GM12891 (cell line): ENCODE data around the gene FBL.
"Not testable (repeated sequence)": the region's sequence is repeated elsewhere in the genome, so short reads cannot be mapped to it uniquely, and the experiment has no call there.

Experiments
- POLR2A ChIP-seq: IDR thresholded peaks from 2 replicates; pipeline ENCODE4 v1.6.1; 2011; ENCODE audit warnings: low read depth, low read length, control low read depth
- POLR2AphosphoS5 ChIP-seq: IDR thresholded peaks from 2 replicates; pipeline ENCODE4 v1.6.1; 2011; ENCODE audit warnings: low read depth, low read length, control low read depth

DNA sequence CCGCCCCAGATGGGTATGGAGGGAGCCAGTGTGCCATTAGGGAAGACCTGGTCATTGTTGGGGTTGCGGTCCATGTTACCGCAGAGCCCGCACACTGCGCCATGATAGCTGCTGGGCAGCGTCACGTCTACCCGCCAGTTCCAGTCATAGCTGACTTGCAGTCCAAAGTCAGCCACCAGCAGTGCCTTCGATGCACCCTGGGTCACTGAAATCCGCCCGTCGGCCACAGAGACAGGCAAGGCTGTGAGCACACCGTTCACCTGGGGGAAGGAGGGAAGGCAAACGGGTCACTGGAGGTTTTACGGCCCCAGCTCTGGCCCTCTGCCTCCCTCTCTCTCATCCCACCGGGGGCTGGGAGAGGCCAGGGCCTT lies 48.0 kb upstream of the FBL start:
- TF ChIP-seq POLR2A, POLR2AphosphoS5: not testable (repeated sequence)
